C4-2B (cell line): ENCODE data around the gene ROMO1.
"Not testable (repeated sequence)": the region's sequence is repeated elsewhere in the genome, so short reads cannot be mapped to it uniquely, and the experiment has no call there.

Source experiments
- ZFX ChIP-seq: fragments of 450-650 bp; IDR thresholded peaks from 2 replicates; pipeline ENCODE4 v1.6.1; 2017
- TF ChIP-seq, protein P1 (sequence below): fragments of 450-650 bp; conservative IDR thresholded peaks from 2 replicates; pipeline ENCODE4 v1.5.1; 2017; ENCODE audit warnings: mild to moderate bottlenecking

- TF ChIP-seq, protein P1, sequence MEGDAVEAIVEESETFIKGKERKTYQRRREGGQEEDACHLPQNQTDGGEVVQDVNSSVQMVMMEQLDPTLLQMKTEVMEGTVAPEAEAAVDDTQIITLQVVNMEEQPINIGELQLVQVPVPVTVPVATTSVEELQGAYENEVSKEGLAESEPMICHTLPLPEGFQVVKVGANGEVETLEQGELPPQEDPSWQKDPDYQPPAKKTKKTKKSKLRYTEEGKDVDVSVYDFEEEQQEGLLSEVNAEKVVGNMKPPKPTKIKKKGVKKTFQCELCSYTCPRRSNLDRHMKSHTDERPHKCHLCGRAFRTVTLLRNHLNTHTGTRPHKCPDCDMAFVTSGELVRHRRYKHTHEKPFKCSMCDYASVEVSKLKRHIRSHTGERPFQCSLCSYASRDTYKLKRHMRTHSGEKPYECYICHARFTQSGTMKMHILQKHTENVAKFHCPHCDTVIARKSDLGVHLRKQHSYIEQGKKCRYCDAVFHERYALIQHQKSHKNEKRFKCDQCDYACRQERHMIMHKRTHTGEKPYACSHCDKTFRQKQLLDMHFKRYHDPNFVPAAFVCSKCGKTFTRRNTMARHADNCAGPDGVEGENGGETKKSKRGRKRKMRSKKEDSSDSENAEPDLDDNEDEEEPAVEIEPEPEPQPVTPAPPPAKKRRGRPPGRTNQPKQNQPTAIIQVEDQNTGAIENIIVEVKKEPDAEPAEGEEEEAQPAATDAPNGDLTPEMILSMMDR, result not testable (repeated sequence)
- not testable (repeated sequence) for TF ChIP-seq ZFX
These were observed 7.7 kb downstream of the ROMO1 start for GRCh38 chr20:35706591-35707529.
